ENCODE results near the gene PRLR. TPM values are rescaled to one million over a fixed set of nuclear protein-coding genes. Genes with fewer than 3 reads are reported as not detected.

The PRLR gene
- total RNA-seq, 2 experiments from 2014 or later, result 0.03 TPM; not detected in 1

DNA sequence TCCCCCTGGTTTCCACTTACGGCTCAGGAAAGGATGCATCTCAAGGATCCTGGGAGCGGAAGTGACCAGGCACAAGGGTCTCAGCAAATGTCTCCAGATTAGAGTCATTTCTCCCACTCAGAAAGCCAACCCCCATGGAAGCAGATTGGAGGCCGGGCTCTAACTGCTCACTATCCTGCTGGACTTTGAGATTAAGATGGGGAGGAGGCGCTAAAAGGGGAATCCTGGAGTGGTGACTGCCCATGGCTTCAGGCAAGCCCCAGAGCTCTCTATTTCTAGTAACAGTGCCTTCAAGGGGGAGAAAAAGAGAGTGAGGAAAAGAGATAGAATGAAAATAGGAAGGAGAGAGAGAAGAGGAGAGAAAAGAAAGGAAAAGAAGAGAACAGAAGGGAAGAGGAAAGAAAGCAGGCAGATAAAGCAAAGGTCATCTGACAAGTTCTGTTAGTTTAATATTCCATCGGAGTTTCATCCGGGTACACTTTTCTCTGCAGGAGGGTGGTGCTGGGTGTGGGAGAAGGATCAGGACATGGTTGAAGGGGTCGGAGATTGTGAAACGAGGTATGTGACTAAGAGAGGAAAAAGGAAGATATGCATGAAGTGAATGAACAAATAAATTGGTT, 182.4 kb downstream of the PRLR start, which contains the start of gene AGXT2:
TSS of gene AGXT2 (minus strand) at position 165 of the 620 bp plus-strand sequence. CDS start at position 108, 57 bp downstream.
- Histone ChIP-seq H3K4me3 (ENCODE audit: low read length) (no peak within 1 kb of the TSS), H3K4me1 (ENCODE audit: insufficient read depth, low read length) (no peaks in the 10 kb centered on the region), H3K27me3 (ENCODE audit: control insufficient read depth in 1 of 2, insufficient read depth in 2 of 2, low read length in 2 of 2) (no peaks in the 10 kb centered on the region), H3K36me3 (ENCODE audit: insufficient read depth, low read length) (no peaks in the 10 kb centered on the region), H3K27ac (ENCODE audit: low read depth in 1 of 2, low read length in 2 of 2) (no peak within 1 kb of the TSS), H3K9me3 (ENCODE audit: control insufficient read depth in 1 of 2, insufficient read depth in 1 of 2, low read length in 2 of 2) (no peaks in the 10 kb centered on the region)
- no peaks in the 10 kb centered on the region for H3K36me3 Mint-ChIP-seq (ENCODE audit: low read depth)
- no peaks in the 10 kb centered on the region for H3K4me1 Mint-ChIP-seq (ENCODE audit: low read depth)
- no peak for ATAC-seq (ENCODE audit: poor library complexity)
- H3K27ac Mint-ChIP-seq, result no peak within 1 kb of the TSS
- POLR2A ChIA-PET, result no interaction called here
- CTCF ChIA-PET, result no interaction called here
- no peak for DNase-seq
- TF ChIP-seq, protein P1, sequence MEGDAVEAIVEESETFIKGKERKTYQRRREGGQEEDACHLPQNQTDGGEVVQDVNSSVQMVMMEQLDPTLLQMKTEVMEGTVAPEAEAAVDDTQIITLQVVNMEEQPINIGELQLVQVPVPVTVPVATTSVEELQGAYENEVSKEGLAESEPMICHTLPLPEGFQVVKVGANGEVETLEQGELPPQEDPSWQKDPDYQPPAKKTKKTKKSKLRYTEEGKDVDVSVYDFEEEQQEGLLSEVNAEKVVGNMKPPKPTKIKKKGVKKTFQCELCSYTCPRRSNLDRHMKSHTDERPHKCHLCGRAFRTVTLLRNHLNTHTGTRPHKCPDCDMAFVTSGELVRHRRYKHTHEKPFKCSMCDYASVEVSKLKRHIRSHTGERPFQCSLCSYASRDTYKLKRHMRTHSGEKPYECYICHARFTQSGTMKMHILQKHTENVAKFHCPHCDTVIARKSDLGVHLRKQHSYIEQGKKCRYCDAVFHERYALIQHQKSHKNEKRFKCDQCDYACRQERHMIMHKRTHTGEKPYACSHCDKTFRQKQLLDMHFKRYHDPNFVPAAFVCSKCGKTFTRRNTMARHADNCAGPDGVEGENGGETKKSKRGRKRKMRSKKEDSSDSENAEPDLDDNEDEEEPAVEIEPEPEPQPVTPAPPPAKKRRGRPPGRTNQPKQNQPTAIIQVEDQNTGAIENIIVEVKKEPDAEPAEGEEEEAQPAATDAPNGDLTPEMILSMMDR (IDR thresholded peaks at IDR 0.05), result no peak
- peaks cover 44% of the 10 kb centered on the region for H3K27me3 Mint-ChIP-seq
- H3K4me3 Mint-ChIP-seq, result no peak within 1 kb of the TSS
- H3K9me3 Mint-ChIP-seq, result no peaks in the 10 kb centered on the region
- intact Hi-C loops (cut with DNase I, micrococcal nuclease), result no loop called here

DNA sequence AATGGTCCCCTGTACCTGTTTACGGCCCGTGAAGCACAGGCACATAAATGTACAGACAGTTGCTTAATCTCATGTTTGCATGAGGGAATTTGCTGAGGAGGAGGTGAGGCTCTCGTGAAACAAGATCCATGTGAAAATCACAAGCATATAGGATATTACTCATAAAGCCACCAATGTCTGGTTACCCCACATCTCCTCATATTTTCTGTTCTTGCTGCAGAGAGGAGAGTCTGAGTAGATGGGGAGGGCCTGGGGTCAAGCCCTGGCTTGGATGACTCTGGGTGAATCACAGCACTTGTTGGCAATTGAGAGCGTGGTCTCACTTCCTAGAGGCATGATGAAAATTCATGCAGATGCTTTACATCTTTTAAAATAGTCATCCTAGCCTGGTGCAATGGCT, 183.5 kb downstream of the PRLR start:
- intact Hi-C loops (cut with DNase I, micrococcal nuclease), result no loop called here
- H3K27me3 Mint-ChIP-seq, result peaks cover 48% of the 10 kb centered on the region
- H3K4me1 Mint-ChIP-seq (ENCODE audit: low read depth), result no peaks in the 10 kb centered on the region
- ATAC-seq (ENCODE audit: poor library complexity), result no peak
- no peaks in the 10 kb centered on the region for H3K27me3 ChIP-seq (ENCODE audit: control insufficient read depth in 1 of 2, insufficient read depth in 2 of 2, low read length in 2 of 2)
- no peaks in the 10 kb centered on the region for H3K36me3 ChIP-seq (ENCODE audit: insufficient read depth, low read length)
- ChIA-PET CTCF (no interaction called here), POLR2A (no interaction called here)
- H3K27ac ChIP-seq (ENCODE audit: low read depth in 1 of 2, low read length in 2 of 2), result no peak overlapping the region
- H3K4me3 Mint-ChIP-seq, result no peak overlapping the region
- DNase-seq, result no peak
- no peaks in the 10 kb centered on the region for H3K9me3 Mint-ChIP-seq
- H3K9me3 ChIP-seq (ENCODE audit: control insufficient read depth in 1 of 2, insufficient read depth in 1 of 2, low read length in 2 of 2), result no peaks in the 10 kb centered on the region
- H3K36me3 Mint-ChIP-seq (ENCODE audit: low read depth), result no peaks in the 10 kb centered on the region
- no peak overlapping the region for H3K27ac Mint-ChIP-seq
- no peak overlapping the region for H3K4me3 ChIP-seq (ENCODE audit: low read length)
- TF ChIP-seq, protein P1 (IDR thresholded peaks at IDR 0.05), result no peak
- no peaks in the 10 kb centered on the region for H3K4me1 ChIP-seq (ENCODE audit: insufficient read depth, low read length)

DNA sequence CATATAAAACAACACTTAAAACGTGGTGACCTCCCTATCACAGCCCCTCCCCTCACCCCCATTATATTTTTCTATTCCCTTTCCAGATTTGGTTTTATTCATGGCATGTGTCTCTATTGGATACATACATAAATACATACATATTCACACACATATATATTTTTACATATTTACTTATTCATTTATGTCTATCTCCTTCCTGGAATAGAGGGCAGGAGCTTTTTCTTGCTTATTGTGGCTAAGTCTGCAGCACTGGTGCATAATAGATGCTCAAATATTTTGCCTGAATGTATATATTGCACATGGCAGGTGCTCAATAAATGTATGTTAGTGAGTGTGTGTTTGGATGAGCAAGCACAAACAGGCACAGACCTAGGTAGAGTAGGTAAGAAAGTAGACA, 185.0 kb downstream of the PRLR start:
- Mint-ChIP-seq H3K4me1 (ENCODE audit: low read depth) (no peaks in the 10 kb centered on the region), H3K27ac (no peak overlapping the region), H3K4me3 (no peak overlapping the region), H3K9me3 (no peaks in the 10 kb centered on the region), H3K36me3 (ENCODE audit: low read depth) (no peaks in the 10 kb centered on the region), H3K27me3 (peaks cover 50% of the 10 kb centered on the region)
- ChIA-PET POLR2A (no interaction called here), CTCF (no interaction called here)
- Histone ChIP-seq H3K27ac (ENCODE audit: low read depth in 1 of 2, low read length in 2 of 2) (no peak overlapping the region), H3K4me3 (ENCODE audit: low read length) (no peak overlapping the region), H3K27me3 (ENCODE audit: control insufficient read depth in 1 of 2, insufficient read depth in 2 of 2, low read length in 2 of 2) (peaks cover 0 to 5% of the 10 kb centered on the region in 2 experiments), H3K36me3 (ENCODE audit: insufficient read depth, low read length) (no peaks in the 10 kb centered on the region), H3K4me1 (ENCODE audit: insufficient read depth, low read length) (no peaks in the 10 kb centered on the region), H3K9me3 (ENCODE audit: control insufficient read depth in 1 of 2, insufficient read depth in 1 of 2, low read length in 2 of 2) (no peaks in the 10 kb centered on the region)
- TF ChIP-seq, protein P1 (IDR thresholded peaks at IDR 0.05), result no peak
- intact Hi-C loops (cut with DNase I, micrococcal nuclease), result no loop called here
- DNase-seq (no peak), ATAC-seq (ENCODE audit: poor library complexity) (no peak)
